H1 (cell line): ENCODE data around the gene GDPGP1.

Source experiments
- CHD1 ChIP-seq: IDR thresholded peaks from 2 replicates; pipeline ENCODE4 v1.6.1; 2012; ENCODE audit warnings: low read depth, low read length, improper control_type of control experiment
- CHD2 ChIP-seq: IDR thresholded peaks from 2 replicates; pipeline ENCODE4 v1.6.1; 2012; ENCODE audit warnings: low read length, improper control_type of control experiment
- CTCF ChIP-seq, 3 experiments: IDR thresholded peaks; 1 replicate in 2 of 3; 2 replicates in 1 of 3; pipeline versions ENCODE4 v1.5.1 to v1.6.1; 2011; ENCODE audit warnings: low read length in 3 of 3, mild to moderate bottlenecking in 3 of 3, inconsistent platforms in 2 of 3, low read depth in 1 of 3, moderate library complexity in 1 of 3; ENCODE audit not compliant: insufficient read depth in 1 of 3; ENCODE audit errors: control extremely low read depth in 1 of 3
- EP300 ChIP-seq, 2 experiments: IDR thresholded peaks; 1 replicate in 1 of 2; 2 replicates in 1 of 2; pipeline ENCODE4 v1.6.1; 2011 to 2012; ENCODE audit warnings: low read depth in 2 of 2, low read length in 2 of 2, mild to moderate bottlenecking in 2 of 2, borderline replicate concordance in 1 of 2, inconsistent platforms in 1 of 2, moderate library complexity in 1 of 2
- EZH2 ChIP-seq: fragments of 200-600 bp; sonication (generic); IDR thresholded peaks from 2 replicates; pipeline ENCODE4 v1.7.1; 2012; ENCODE audit warnings: low read depth, mild to moderate bottlenecking, moderate library complexity, low read length, inconsistent platforms; ENCODE audit not compliant: severe bottlenecking
- HDAC2 ChIP-seq, 2 experiments: fragments of 300-600 bp in 1 of 2; sonication (generic) in 1 of 2; IDR thresholded peaks; 2 replicates each; pipeline ENCODE4 v1.6.1; 2011 to 2012; ENCODE audit warnings: low read depth in 2 of 2, low read length in 2 of 2, mild to moderate bottlenecking in 2 of 2, moderate library complexity in 2 of 2, borderline replicate concordance in 1 of 2, inconsistent platforms in 1 of 2
- MAX ChIP-seq: IDR thresholded peaks from 2 replicates; pipeline ENCODE4 v1.6.1; 2012; ENCODE audit warnings: inconsistent platforms
- POLR2A ChIP-seq, 2 experiments: IDR thresholded peaks; 1 replicate in 1 of 2; 2 replicates in 1 of 2; pipeline ENCODE4 v1.6.1; 2011; ENCODE audit warnings: low read depth in 2 of 2, low read length in 2 of 2, mild to moderate bottlenecking in 2 of 2; ENCODE audit errors: control extremely low read depth in 1 of 2
- RAD21 ChIP-seq, 2 experiments: IDR thresholded peaks in 1 of 2; conservative IDR thresholded peaks in 1 of 2; 2 replicates each; pipeline ENCODE4 v1.6.1; 2011; ENCODE audit warnings: low read depth in 2 of 2, low read length in 2 of 2, improper control_type of control experiment in 1 of 2, inconsistent platforms in 1 of 2, mild to moderate bottlenecking in 1 of 2, moderate library complexity in 1 of 2
- RFX5 ChIP-seq: IDR thresholded peaks from 2 replicates; pipeline ENCODE4 v1.6.1; 2011; ENCODE audit warnings: low read depth, low read length, improper control_type of control experiment, borderline replicate concordance
- SP2 ChIP-seq: IDR thresholded peaks from 2 replicates; pipeline ENCODE4 v1.6.1; 2012; ENCODE audit warnings: mild to moderate bottlenecking, low read length, inconsistent platforms
- YY1 ChIP-seq: IDR thresholded peaks from 2 replicates; pipeline ENCODE4 v1.6.1; 2011; ENCODE audit warnings: low read depth, mild to moderate bottlenecking, low read length
- ZNF274 ChIP-seq: IDR thresholded peaks from 2 replicates; pipeline ENCODE4 v1.7.0; 2012; ENCODE audit warnings: low read length, borderline replicate concordance; ENCODE audit errors: extremely low read depth

- TF ChIP-seq CTCF (IDR thresholded peaks at IDR 0.05; ENCODE audit: control extremely low read depth in 1 of 3, insufficient read depth in 1 of 3, low read depth in 1 of 3, low read length in 3 of 3) (no peak), ZNF274 (no peak), MAX (no peak), POLR2A (IDR thresholded peaks at IDR 0.05; ENCODE audit: control extremely low read depth in 1 of 2, low read depth in 2 of 2, low read length in 2 of 2) (no peak), HDAC2 (IDR thresholded peaks at IDR 0.05; ENCODE audit: borderline replicate concordance in 1 of 2, low read depth in 2 of 2, low read length in 2 of 2) (no peak), CHD2 (no peak), RAD21 (IDR thresholded peaks at IDR 0.05 in 1 of 2, conservative IDR thresholded peaks at IDR 0.05 in 1 of 2; ENCODE audit: low read depth in 2 of 2, low read length in 2 of 2) (no peak), EZH2 (no peak), SP2 (no peak), YY1 (no peak), RFX5 (no peak), CHD1 (no peak), EP300 (IDR thresholded peaks at IDR 0.05; ENCODE audit: borderline replicate concordance in 1 of 2, low read depth in 2 of 2, low read length in 2 of 2) (no peak)
These were observed 5.9 kb upstream of the GDPGP1 start for GRCh38 chr15:90227816-90228772.
